Muscle of leg (tissue), 11 donors: ENCODE measurements around the gene FCHSD2. TPM values are rescaled to one million over a fixed set of nuclear protein-coding genes. Genes with fewer than 3 reads are reported as not detected.

Source experiments
- DNase-seq: peaks from one replicate; pipeline ENCODE4 v3.0.0; 2013
- H3K27ac ChIP-seq: one replicate; pipeline ENCODE4 v1.5.1; 2013; ENCODE audit warnings: mild to moderate bottlenecking, low read length, control low read depth
- H3K27me3 ChIP-seq: one replicate; pipeline ENCODE4 v1.6.1; 2013; ENCODE audit warnings: low read length; ENCODE audit not compliant: control insufficient read depth, insufficient read depth
- H3K36me3 ChIP-seq: one replicate; pipeline ENCODE4 v1.6.1; 2013; ENCODE audit warnings: low read length; ENCODE audit not compliant: control insufficient read depth, insufficient read depth
- H3K4me1 ChIP-seq: one replicate; pipeline ENCODE4 v1.6.1; 2013; ENCODE audit warnings: low read length; ENCODE audit not compliant: control insufficient read depth, insufficient read depth
- H3K4me3 ChIP-seq: one replicate; pipeline ENCODE4 v1.5.1; 2013; ENCODE audit warnings: low read length, control low read depth
- H3K9me3 ChIP-seq: replicated peaks from 2 replicates; pipeline ENCODE4 v1.6.1; 2013; ENCODE audit warnings: low read depth, low read length; ENCODE audit not compliant: control insufficient read depth
- WGBS: methylation state at CpG from one replicate; pipeline ENCODE4 v1.1.5; 2013; ENCODE audit warnings: missing lambda C conversion rate; ENCODE audit not compliant: insufficient coverage; 5-methylcytosine and 5-hydroxymethylcytosine counted together
- polyA plus RNA-seq, 8 donors: library from polyadenylated mRNA; unstranded; fragments of 120-200 nt; gene quantifications; one replicate each; pipeline versions ENCODE4 v1.2.1 to v1.2.3, GENCODE V29; 2013; ENCODE audit warnings: inconsistent platforms in 1 of 8, low replicate concordance in 1 of 8; ENCODE audit not compliant: insufficient read length in 8 of 8, insufficient read depth in 1 of 8
- total RNA-seq: library from RNA; stranded (reverse); fragments of 120-200 nt; gene quantifications from one replicate; pipeline ENCODE4 v1.2.4, GENCODE V29; 2013

FCHSD2 gene
- total and polyA plus RNA-seq, 9 donors: 13.7 to 29.3 (median 24.2) TPM

GRCh38 chr11:72937439-72937838 is 204.7 kb downstream of the FCHSD2 start:
- Histone ChIP-seq H3K4me1 (no peaks in the 10 kb centered on the region), H3K9me3 (no peaks in the 10 kb centered on the region), H3K27ac (no peak overlapping the region), H3K36me3 (no peaks in the 10 kb centered on the region), H3K4me3 (no peak overlapping the region), H3K27me3 (no peaks in the 10 kb centered on the region)
- no peak for DNase-seq
- WGBS: no CpG with 5 or more reads among the region's 4 CpGs

GRCh38 chr11:72935700-72936099 is 206.4 kb downstream of the FCHSD2 start:
- no peaks in the 10 kb centered on the region for H3K9me3 ChIP-seq
- H3K4me3 ChIP-seq: no peak overlapping the region
- no peak overlapping the region for H3K27ac ChIP-seq
- no peaks in the 10 kb centered on the region for H3K36me3 ChIP-seq
- H3K4me1 ChIP-seq: no peaks in the 10 kb centered on the region
- DNase-seq: peak; percentile 36
- H3K27me3 ChIP-seq: no peaks in the 10 kb centered on the region

- 95% methylated on average over 1 of the region's 1 CpG for WGBS
- DNase-seq: no peak
- Histone ChIP-seq H3K4me3 (no peak overlapping the region), H3K27me3 (no peaks in the 10 kb centered on the region), H3K4me1 (no peaks in the 10 kb centered on the region), H3K27ac (no peak overlapping the region), H3K9me3 (no peaks in the 10 kb centered on the region), H3K36me3 (no peaks in the 10 kb centered on the region)
These were observed 210.0 kb downstream of the FCHSD2 start for GRCh38 chr11:72932132-72932570.

- no peaks in the 10 kb centered on the region for H3K9me3 ChIP-seq
- H3K27me3 ChIP-seq: no peaks in the 10 kb centered on the region
- H3K27ac ChIP-seq: no peak overlapping the region
- no peaks in the 10 kb centered on the region for H3K4me1 ChIP-seq
- DNase-seq: no peak
- H3K4me3 ChIP-seq: no peak overlapping the region
- 34% methylated on average over 2 of the region's 2 CpGs for WGBS
- peaks cover 4% of the 10 kb centered on the region for H3K36me3 ChIP-seq
These were observed 212.1 kb downstream of the FCHSD2 start for GRCh38 chr11:72930008-72930407.

- Histone ChIP-seq H3K9me3 (no peaks in the 10 kb centered on the region), H3K4me1 (no peaks in the 10 kb centered on the region), H3K4me3 (no peak overlapping the region), H3K27me3 (no peaks in the 10 kb centered on the region), H3K36me3 (peaks cover 4% of the 10 kb centered on the region), H3K27ac (no peak overlapping the region)
- DNase-seq: no peak
- no CpG with 5 or more reads among the region's 1 CpG for WGBS
These were observed 212.9 kb downstream of the FCHSD2 start for GRCh38 chr11:72929256-72929655.

- H3K36me3 ChIP-seq: peaks cover 4% of the 10 kb centered on the region
- DNase-seq: no peak
- H3K27me3 ChIP-seq: no peaks in the 10 kb centered on the region
- H3K4me3 ChIP-seq: no peak overlapping the region
- H3K9me3 ChIP-seq: no peaks in the 10 kb centered on the region
- no peak overlapping the region for H3K27ac ChIP-seq
- H3K4me1 ChIP-seq: no peaks in the 10 kb centered on the region
These were observed 214.7 kb downstream of the FCHSD2 start for GRCh38 chr11:72927380-72927779.

GRCh38 chr11:72926076-72926475 is 216.0 kb downstream of the FCHSD2 start:
- Histone ChIP-seq H3K27me3 (no peaks in the 10 kb centered on the region), H3K27ac (no peak overlapping the region), H3K4me1 (no peaks in the 10 kb centered on the region), H3K36me3 (peaks cover 4% of the 10 kb centered on the region), H3K4me3 (no peak overlapping the region), H3K9me3 (no peaks in the 10 kb centered on the region)
- no peak for DNase-seq
- WGBS: no CpG with 5 or more reads among the region's 1 CpG

GRCh38 chr11:72925656-72926055 is 216.5 kb downstream of the FCHSD2 start:
- Histone ChIP-seq H3K36me3 (peaks cover 4% of the 10 kb centered on the region), H3K27me3 (no peaks in the 10 kb centered on the region), H3K9me3 (no peaks in the 10 kb centered on the region), H3K4me3 (no peak overlapping the region), H3K4me1 (no peaks in the 10 kb centered on the region), H3K27ac (no peak overlapping the region)
- 89% methylated on average over 9 of the region's 9 CpGs for WGBS
- no peak for DNase-seq

GRCh38 chr11:72924568-72925190 is 217.4 kb downstream of the FCHSD2 start:
- no peak overlapping the region for H3K4me3 ChIP-seq
- no peaks in the 10 kb centered on the region for H3K9me3 ChIP-seq
- H3K36me3 ChIP-seq: peaks cover 4% of the 10 kb centered on the region
- no peaks in the 10 kb centered on the region for H3K27me3 ChIP-seq
- no CpG with 5 or more reads among the region's 1 CpG for WGBS
- H3K27ac ChIP-seq: no peak overlapping the region
- no peaks in the 10 kb centered on the region for H3K4me1 ChIP-seq
- DNase-seq: peak; percentile 64

GRCh38 chr11:72921028-72921716 is 220.9 kb downstream of the FCHSD2 start:
- Histone ChIP-seq H3K27me3 (no peaks in the 10 kb centered on the region), H3K4me1 (no peaks in the 10 kb centered on the region), H3K4me3 (no peak overlapping the region), H3K27ac (no peak overlapping the region), H3K36me3 (peaks cover 3% of the 10 kb centered on the region), H3K9me3 (no peaks in the 10 kb centered on the region)
- no CpG with 5 or more reads among the region's 5 CpGs for WGBS
- no peak for DNase-seq

GRCh38 chr11:72920001-72920400 is 222.1 kb downstream of the FCHSD2 start:
- no peaks in the 10 kb centered on the region for H3K4me1 ChIP-seq
- H3K4me3 ChIP-seq: no peak overlapping the region
- no peak overlapping the region for H3K27ac ChIP-seq
- H3K27me3 ChIP-seq: no peaks in the 10 kb centered on the region
- no peaks in the 10 kb centered on the region for H3K9me3 ChIP-seq
- no peaks in the 10 kb centered on the region for H3K36me3 ChIP-seq
- DNase-seq: no peak
